GM21390 (cell line): ENCODE results near the gene SLC15A4.
"Not testable (repeated sequence)": the region's sequence is repeated elsewhere in the genome, so short reads cannot be mapped to it uniquely, and the experiment has no call there.

Experiments
- ATAC-seq: cut with Tn5 transposase; IDR thresholded peaks from one replicate; pipeline ENCODE4 v1.9.1; 2021; ENCODE audit not compliant: unreplicated experiment

SLC15A4 gene

GRCh38 chr12:128844031-128844635 lies 20.4 kb upstream of the SLC15A4 start:
- ATAC-seq, result peak; percentile 37

DNA sequence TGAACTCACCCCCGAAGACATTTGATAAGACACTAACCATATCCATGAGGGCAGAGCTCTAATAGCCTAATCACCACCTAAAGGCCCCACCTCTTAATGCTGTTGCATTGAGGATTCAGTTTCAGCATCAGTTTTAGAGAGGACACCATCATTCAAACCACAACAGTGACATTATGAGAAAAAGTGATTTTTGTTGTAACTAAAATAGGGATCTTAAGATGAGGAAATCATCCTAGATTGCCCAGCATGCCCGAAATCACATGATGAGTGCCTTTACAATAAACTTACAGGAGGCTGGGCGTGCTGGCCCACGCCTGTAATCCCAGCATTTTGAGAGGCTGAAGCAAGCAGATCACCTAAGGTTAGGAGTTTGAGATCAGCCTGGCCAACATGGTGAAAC lies 19.8 kb upstream of the SLC15A4 start:
- no peak for ATAC-seq

DNA sequence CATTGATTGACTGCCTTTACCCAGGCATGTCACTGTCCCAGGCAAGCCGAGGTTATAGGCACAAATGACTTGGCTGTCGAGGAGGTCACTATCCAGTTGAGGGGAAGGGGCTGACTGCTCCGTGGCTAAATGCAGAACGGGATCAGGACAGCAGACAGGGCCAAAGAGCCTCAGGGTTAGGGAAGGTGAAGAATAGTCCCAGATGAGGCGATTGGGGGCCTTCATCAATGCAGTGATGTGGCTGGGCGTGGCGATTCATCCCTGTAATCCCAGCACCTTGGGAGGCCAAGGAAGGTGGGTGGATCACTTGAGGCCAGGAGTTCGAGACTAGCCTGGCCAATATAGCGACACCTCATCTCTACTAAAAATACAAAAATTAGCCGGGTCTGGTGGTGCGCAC lies 18.8 kb upstream of the SLC15A4 start:
- ATAC-seq, result no peak

GRCh38 chr12:128840862-128841468 lies 17.2 kb upstream of the SLC15A4 start:
- peak; percentile 86 for ATAC-seq

DNA sequence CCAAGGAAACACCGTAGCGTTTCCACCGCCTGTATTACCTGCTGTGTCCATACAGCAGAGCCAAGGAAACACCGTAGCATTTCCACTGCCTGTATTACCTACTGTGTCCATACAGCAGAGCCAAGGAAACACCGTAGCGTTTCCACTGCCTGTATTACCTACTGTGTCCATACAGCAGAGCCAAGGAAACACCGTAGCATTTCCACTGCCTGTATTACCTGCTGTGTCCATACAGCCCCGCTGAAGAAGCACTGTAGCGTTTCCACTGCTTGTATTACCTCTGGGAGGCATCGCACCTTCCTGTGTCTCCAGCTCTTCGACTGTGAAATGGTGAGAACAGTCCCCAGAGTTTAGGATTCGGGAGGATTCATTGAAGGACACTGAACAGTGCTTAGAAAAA lies 16.1 kb upstream of the SLC15A4 start:
- ATAC-seq, result not testable (repeated sequence)

GRCh38 chr12:128833418-128833817 lies 9.7 kb upstream of the SLC15A4 start:
- ATAC-seq, result no peak

DNA sequence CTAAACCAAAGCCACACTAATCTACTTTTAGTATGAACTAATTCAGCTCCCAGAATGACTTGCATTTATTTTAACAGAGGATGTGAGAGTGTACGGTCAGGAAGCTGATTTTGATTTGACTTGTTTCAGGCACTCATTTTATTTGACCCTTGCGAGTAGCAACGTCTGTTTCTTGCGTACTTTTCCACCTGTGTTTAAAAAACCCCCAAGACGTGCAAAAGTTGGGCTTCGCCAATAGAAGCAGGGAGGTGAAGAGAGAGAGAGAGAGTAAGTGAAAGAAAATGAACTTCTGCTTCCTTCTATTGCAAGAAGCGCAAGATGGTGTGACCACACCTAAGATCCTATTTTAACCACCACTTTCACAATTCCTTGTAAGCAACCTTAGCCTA lies 6.7 kb upstream of the SLC15A4 start:
- peak; percentile 50 for ATAC-seq

DNA sequence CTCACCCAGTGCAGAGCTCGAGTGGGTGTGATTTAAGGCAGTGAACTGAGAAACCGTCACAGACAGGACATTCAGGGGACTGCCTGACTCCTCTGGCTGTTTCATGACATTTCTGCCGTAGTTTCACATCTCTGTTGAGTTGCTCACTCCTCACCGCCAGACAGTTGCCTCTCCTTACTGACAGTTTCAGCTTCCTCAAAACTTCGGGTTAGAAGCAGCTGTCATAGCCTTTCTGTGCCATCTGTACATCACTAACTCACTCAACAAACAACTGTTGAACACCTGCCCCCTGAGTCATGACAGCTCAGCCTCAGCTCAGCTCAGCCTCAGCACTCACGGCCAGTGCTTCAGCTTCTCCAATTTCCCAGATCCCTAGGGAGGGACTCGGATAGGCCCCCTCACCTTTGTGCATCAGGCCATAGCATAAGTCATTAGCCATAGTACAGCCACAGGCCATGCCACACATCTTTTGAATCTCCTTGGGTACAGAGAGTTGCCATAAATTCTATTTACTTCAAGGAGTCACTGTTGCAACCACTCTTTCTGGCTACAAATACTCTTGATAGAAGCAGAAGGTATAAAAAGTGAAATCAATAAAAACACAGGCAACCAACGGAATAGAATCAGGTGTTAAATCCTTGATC lies 6.2 kb upstream of the SLC15A4 start:
- peak; percentile 85 for ATAC-seq

DNA sequence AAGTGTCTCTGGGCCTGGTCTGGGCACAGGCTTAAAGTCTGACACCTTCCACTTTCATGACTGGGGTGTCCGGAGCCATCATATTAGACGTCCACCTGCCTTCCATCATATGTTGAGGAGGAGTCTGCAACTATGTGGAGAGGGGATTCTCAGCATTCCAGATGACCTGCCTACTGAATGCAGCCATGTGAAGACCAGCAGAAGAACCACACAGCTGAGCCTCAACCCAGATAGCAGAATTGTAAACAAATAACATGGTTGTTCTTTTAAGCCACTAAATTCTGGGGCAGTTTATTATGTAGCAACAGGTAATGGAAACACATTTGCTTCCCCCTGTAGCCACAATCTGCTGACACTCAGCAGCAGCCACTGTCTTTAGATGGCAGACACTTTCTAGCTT lies 4.0 kb upstream of the SLC15A4 start:
- no peak for ATAC-seq

- ATAC-seq, result no peak
Observed at GRCh38 chr12:128825835-128826234, 2.1 kb upstream of the SLC15A4 start.

DNA sequence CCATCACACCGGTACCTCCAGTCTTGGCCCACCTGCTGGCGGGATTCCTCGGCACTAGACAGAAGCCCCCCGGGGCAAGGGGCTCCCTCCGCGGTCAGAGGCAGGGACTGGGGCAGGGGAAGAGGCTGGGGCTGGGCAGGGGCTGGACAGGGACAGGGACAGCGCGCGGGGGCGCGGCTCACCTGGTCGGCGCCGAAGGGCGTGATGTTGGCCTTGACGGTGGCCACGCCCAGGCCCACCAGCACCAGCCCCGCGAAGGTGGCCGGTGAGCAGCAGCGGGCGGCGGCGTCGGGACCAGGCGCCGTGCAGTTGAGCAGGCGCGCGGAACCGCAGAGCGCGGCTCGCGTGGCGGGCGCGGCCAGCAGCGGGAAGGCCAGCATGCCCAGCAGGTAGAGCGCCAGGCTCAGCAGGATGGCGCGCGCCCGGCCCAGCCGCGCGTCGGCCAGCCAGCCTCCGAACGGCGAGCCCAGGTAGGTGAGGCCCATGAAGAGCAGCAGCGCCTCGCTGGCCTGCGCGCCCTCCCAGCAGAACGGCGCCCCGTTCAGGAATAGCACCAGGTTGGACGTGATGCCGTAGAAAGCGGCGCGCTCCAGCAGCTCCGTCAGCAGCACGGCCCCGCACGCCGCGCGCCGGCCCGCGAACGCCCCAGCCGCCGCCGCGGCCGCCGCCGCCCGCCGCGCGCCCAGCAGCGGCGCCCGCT lies 392 bp downstream of the SLC15A4 start:
- peak; percentile 5 for ATAC-seq

DNA sequence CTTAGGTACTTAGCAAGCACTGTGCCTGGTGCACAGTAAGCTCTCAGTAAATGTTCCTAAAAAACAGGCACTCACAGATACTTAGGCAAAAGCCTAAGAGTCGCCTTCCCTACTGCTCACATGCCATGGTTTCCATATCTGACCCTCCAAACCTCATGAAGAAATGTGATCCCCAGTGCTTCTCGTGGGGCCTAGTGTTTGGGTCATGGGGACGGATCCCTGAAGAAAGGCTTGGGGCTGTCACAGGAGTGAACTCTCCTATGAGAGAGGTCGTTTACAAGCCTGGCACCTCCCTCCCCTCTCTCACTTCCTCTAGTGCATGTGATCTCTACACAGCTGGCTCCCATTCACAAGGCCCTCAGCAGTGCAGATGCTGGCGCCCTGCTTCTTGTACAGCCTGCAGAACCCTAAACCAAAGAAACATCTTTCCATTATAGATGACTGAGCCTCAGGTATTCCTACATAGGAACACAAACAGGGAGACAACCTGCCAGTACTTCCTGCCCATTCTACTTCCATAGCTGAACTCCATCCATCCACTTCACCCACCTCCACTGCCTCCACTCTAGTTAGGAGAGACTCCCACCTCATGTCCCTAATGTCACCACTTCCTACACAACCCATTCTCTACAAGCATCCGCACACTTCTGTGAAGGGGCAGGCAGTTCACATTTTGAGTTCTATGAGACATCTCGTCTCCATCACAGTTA lies 2.9 kb downstream of the SLC15A4 start:
- ATAC-seq, result peak; percentile 53

DNA sequence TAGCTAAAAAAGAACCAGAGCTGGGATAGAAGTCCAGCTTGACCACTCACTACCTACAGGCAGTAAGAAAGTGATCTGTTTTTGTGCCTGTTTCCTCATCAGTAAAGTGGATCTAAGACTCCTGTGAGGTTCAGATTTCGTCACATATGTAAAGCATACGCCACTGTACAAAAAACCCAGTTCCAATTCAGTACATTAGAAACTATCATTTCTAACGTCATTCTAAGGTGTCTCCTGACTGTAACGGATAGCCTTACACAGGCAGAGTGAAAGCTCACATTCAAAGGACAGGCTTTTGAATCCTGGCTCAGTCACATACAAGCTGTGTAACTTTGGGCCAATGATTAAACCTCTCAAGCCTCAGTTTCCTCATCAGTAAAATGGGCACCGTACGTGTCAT lies 3.5 kb downstream of the SLC15A4 start:
- no peak for ATAC-seq

DNA sequence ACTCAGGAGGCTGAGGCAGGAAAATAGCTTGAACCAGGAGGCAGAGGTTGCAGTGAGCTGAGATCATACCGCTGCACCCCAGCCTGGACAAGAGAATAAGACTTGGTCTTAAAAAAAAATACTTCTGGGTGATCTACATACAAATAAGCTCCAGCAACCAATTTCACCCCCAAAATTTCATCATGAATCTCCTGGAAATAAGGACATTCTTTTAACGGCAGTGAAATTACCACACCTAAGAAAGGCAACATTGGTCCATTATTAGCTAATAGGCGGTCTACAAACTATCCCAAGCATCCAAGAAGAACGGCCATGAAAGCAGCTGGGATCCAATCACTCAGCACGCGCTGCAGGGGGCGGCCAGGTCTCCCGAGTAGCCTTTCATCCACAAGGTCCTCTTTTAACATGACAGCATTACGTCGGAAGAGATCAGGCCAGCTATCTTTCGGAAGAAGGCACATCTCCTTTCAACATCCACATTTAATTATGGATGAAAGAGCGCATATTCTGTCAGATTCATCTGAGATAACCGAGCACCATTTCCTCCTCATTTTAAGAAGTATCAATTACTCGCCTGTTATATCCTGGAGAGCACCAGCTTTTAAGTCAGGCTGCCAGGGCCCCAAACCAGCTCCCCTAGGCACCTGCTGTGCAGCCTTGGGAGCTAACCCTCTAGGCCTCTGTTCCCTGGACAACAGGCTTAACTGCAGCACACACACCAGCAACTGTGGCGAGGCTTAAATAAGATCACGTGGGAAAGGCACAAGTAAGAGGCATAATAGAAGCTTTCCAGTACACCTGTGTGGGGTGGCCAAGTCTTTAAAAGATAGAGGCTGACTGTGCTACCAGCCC lies 4.2 kb downstream of the SLC15A4 start:
- ATAC-seq, result no peak

DNA sequence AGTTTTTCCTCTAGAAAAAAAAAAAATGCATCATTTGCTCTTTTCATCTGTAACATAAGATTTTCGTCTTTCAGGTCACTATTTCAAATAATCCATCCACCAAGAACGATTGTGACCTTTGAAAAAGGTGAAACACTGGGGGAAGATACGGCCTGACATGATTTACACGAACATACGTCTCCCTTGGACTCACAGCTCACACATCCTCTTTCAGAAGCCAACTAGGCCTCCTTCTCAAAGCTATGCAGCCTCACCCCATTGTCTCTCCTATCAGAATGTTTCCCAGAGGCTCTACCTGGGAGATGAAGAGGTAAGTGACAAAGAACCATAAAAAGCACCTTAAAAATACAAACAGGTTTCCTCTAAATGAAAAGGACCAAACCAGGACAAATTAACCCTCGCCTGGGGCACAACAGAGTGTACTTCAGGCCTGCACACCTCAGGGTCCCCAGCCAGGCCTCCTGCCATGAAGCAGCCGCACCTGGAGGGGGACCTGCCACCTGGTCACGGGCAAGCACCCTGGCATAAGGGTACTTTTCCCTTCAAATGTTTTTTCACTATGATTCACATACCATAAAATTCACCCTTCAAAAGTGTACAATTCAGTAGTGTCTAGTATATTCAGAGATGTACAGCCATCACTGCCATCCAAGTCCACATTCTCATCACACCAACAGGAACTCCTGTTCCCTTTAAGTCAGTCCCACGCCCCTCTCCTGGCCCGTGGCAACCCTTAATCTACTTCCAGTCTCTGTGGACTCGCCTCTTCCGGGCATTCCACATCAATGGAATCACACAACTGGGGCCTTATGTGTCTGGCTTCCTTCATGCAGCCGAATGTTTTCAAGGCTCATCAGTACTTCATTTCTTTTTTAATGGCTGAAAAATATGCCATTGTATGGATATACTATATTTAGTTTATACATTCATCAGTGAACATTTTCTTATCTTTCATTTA lies 5.4 kb downstream of the SLC15A4 start:
- ATAC-seq, result peak; percentile 33

- ATAC-seq, result peak; percentile 39
Observed at GRCh38 chr12:128817111-128818015, 6.4 kb downstream of the SLC15A4 start.

GRCh38 chr12:128816643-128816920 lies 7.2 kb downstream of the SLC15A4 start:
- ATAC-seq, result no peak

GRCh38 chr12:128815779-128816642 lies 7.7 kb downstream of the SLC15A4 start:
- no peak for ATAC-seq
